WI38 (cell line): ENCODE data around the gene PSMC5.

Experiments
- H3K4me3 ChIP-seq: 2 replicates; pipeline ENCODE4 v1.5.1; 2011; ENCODE audit warnings: low read depth, mild to moderate bottlenecking, control low read depth, low read length
- TF ChIP-seq, protein P1 (sequence below): IDR thresholded peaks from 2 replicates; pipeline ENCODE4 v1.5.1; 2012; ENCODE audit warnings: low read depth, mild to moderate bottlenecking, control low read depth, low read length

The PSMC5 gene

DNA sequence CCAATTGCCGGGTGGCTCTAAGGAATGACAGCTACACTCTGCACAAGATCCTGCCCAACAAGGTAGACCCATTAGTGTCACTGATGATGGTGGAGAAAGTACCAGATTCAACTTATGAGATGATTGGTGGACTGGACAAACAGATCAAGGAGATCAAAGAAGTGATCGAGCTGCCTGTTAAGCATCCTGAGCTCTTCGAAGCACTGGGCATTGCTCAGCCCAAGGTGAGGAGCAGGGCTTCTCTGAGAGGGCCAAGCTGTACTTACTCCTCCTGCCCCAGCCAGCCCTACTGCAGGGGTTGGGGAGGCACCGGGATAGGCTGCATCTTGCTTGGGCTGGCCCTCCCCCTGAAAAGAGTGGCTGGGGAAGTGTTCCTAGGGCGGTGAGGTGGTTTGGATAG lies 3.0 kb downstream of the PSMC5 start:
- TF ChIP-seq, protein P1, sequence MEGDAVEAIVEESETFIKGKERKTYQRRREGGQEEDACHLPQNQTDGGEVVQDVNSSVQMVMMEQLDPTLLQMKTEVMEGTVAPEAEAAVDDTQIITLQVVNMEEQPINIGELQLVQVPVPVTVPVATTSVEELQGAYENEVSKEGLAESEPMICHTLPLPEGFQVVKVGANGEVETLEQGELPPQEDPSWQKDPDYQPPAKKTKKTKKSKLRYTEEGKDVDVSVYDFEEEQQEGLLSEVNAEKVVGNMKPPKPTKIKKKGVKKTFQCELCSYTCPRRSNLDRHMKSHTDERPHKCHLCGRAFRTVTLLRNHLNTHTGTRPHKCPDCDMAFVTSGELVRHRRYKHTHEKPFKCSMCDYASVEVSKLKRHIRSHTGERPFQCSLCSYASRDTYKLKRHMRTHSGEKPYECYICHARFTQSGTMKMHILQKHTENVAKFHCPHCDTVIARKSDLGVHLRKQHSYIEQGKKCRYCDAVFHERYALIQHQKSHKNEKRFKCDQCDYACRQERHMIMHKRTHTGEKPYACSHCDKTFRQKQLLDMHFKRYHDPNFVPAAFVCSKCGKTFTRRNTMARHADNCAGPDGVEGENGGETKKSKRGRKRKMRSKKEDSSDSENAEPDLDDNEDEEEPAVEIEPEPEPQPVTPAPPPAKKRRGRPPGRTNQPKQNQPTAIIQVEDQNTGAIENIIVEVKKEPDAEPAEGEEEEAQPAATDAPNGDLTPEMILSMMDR, result no peak
- H3K4me3 ChIP-seq, result no peak overlapping the region

GRCh38 chr17:63830904-63831491 lies 3.8 kb downstream of the PSMC5 start:
- TF ChIP-seq, protein P1, result no peak
- H3K4me3 ChIP-seq, result no peak overlapping the region

DNA sequence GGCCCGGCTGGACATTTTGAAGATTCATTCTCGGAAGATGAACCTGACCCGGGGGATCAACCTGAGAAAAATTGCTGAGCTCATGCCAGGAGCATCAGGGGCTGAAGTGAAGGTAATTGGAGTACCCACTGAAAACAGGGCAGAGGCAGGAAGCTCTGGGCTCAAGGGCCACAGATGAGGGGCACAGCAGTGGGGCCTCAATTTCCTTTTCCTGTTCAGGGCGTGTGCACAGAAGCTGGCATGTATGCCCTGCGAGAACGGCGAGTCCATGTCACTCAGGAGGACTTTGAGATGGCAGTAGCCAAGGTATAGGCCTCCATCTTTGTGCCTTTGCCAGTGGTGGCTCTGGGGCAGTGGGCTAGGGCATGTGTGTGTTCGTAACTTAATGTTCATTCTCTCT lies 4.3 kb downstream of the PSMC5 start:
- TF ChIP-seq, protein P1, result no peak
- no peak overlapping the region for H3K4me3 ChIP-seq

DNA sequence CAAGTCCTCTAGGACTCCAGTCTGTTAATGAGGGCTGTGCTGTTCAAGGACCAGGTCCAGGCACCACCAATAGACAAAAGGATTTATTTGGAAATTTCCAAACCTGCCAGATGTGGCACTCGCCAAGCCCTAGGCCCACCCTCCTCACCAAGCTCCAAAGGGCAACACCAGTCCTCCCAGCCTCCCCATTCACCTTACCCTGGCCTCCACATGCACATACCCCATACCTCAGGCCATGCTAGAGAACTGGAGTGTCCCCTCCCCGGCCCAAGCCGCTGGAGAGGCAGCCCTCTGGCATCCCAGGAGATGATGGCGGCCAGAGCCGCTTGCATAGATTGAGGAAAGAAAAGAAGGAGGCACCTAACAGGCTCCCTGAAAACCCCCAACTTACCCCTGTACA lies 4.8 kb downstream of the PSMC5 start:
- TF ChIP-seq, protein P1, result no peak
- no peak overlapping the region for H3K4me3 ChIP-seq

GRCh38 chr17:63832455-63832854 lies 5.2 kb downstream of the PSMC5 start:
- H3K4me3 ChIP-seq, result no peak overlapping the region
- TF ChIP-seq, protein P1, result no peak

DNA sequence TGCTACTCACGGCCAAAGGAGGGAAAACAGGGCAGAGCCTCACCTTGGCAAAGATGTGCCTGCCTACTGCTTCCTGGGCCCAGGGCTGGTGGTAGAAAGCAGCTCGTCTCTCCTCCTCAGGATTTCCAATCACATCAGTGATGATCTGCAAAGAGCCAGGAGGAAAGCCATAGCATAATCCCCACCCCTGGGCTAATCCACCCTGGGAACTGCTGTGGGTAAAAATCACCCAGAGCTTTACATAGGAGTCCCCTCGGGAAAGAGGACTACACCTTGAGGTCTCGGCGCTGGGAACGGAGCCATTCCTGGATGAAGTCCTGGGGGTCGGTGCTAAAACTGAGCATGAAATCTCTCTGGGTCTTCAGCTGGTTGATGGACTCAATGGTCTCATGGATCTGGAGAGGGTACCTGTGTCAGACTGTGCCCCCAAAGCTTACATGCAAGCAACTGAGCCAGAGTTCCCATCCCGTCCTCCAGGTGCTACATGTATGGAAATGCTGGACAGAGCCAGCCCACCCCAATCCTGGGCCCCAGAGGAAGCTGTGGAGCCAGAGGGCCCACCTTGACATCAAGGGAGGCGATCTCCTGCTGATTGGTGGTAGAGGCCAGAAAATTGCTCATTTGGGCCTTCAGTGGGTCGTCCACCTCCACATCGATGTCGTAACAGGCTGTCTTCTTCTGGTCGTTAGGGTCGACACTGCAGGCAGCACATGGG lies 6.0 kb downstream of the PSMC5 start:
- TF ChIP-seq, protein P1, result no peak
- no peak overlapping the region for H3K4me3 ChIP-seq

- TF ChIP-seq, protein P1, result no peak
These were observed 6.6 kb downstream of the PSMC5 start for GRCh38 chr17:63833741-63834373.

More at GRCh38 chr17:63833741-63834373, 6.6 kb downstream of the PSMC5 start:
- H3K4me3 ChIP-seq, result no peak overlapping the region
